ENCODE data around the gene CYLD.

DNA sequence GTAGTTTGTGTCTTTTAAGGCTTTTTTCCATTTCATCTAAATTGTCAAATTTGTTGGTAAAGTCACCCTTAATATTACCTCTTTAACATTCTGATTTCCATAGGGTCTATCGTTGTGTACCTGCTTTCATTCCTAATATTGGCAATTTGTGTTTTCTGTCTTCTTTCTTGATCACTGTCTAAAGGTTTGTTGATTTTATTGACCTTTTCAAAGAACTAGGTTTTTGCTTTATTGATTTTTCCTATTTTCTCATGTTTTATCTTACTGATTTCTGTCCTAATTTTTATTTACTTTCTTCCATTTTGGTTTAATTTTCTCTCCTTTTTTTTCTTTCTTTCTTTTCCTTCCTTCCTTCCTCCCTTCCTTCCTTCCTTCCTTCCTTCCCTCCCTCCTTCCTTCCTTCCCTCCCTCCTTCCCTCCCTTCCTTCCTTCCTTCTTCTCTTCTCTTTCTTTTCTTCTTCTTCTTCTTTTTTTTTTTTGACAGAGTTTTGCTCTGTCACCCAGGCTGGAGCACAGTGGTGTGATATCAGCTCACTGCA lies 86.3 kb downstream of the CYLD start:
- TF ChIP-seq, protein P1, sequence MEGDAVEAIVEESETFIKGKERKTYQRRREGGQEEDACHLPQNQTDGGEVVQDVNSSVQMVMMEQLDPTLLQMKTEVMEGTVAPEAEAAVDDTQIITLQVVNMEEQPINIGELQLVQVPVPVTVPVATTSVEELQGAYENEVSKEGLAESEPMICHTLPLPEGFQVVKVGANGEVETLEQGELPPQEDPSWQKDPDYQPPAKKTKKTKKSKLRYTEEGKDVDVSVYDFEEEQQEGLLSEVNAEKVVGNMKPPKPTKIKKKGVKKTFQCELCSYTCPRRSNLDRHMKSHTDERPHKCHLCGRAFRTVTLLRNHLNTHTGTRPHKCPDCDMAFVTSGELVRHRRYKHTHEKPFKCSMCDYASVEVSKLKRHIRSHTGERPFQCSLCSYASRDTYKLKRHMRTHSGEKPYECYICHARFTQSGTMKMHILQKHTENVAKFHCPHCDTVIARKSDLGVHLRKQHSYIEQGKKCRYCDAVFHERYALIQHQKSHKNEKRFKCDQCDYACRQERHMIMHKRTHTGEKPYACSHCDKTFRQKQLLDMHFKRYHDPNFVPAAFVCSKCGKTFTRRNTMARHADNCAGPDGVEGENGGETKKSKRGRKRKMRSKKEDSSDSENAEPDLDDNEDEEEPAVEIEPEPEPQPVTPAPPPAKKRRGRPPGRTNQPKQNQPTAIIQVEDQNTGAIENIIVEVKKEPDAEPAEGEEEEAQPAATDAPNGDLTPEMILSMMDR (IDR thresholded peaks at IDR 0.05) = no peak
- TF ChIP-seq POLR2A (IDR thresholded peaks at IDR 0.05) (no peak), EP300 (IDR thresholded peaks at IDR 0.05) (no peak), POLR2AphosphoS5 (IDR thresholded peaks at IDR 0.05) (no peak)

Measured in suprapubic skin (tissue), 4 donors.